Ishikawa (cell line): Measurements from ENCODE around the gene SEC24C.

Experiments
- CEBPB ChIP-seq: IDR thresholded peaks from 2 replicates; pipeline ENCODE4 v1.6.1; 2012
- EGR1 ChIP-seq: IDR thresholded peaks from 2 replicates; pipeline ENCODE4 v1.6.1; 2012
- EP300 ChIP-seq: IDR thresholded peaks from 2 replicates; pipeline ENCODE4 v1.6.1; 2012; ENCODE audit warnings: borderline replicate concordance
- RAD21 ChIP-seq: IDR thresholded peaks from 2 replicates; pipeline ENCODE4 v1.6.1; 2012; ENCODE audit warnings: low read depth
- TCF12 ChIP-seq: IDR thresholded peaks from 2 replicates; pipeline ENCODE4 v1.6.1; 2012; ENCODE audit warnings: low read depth
- YY1 ChIP-seq: IDR thresholded peaks from 2 replicates; pipeline ENCODE4 v1.6.1; 2012; ENCODE audit warnings: low read depth
- TF ChIP-seq, protein P1 (sequence below): IDR thresholded peaks from 2 replicates; pipeline ENCODE4 v1.6.1; 2012
- TF ChIP-seq, protein P2 (sequence below): IDR thresholded peaks from 2 replicates; pipeline ENCODE4 v1.6.1; 2012
- TF ChIP-seq, protein P3 (sequence below): IDR thresholded peaks from 2 replicates; pipeline ENCODE4 v1.6.1; 2012; ENCODE audit warnings: low read depth, mild to moderate bottlenecking

DNA sequence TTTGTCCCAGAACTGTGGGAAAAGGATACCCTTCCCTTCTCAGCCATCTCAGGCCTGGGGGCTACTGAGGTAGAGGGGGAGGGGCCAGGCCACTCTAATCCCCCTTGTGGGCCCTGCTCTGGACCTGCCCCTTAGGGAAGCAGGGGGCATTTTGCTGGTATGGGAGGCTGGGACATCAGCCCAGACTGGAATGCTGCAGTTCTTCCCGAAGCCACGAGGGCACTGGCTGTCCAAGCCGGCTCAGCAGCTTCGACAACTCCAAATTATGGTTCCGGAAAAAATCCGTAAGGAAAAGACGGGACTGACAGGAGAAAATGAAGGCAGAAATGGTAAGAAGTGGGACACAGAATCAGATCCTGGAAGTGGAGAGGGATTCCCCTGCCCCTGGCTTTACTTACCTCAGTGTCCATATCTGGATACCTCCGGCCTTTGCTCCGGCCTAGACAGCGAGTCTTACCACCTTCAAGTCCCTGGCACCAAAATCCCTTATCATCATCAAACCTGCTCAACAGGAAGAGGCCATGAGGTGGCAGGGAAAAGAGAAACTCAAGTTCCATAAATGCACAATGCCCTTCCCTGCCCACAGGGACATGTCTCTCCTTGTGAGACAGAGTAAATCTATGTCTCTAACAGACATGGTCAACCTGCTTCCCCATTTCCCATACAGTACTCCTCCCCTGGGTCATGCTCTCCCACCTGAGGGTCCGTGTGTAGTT lies 58.3 kb downstream of the SEC24C start:
- TF ChIP-seq EP300 (no peak), RAD21 (no peak), TCF12 (no peak), YY1 (no peak), CEBPB (no peak), EGR1 (no peak)
- TF ChIP-seq, protein P1, sequence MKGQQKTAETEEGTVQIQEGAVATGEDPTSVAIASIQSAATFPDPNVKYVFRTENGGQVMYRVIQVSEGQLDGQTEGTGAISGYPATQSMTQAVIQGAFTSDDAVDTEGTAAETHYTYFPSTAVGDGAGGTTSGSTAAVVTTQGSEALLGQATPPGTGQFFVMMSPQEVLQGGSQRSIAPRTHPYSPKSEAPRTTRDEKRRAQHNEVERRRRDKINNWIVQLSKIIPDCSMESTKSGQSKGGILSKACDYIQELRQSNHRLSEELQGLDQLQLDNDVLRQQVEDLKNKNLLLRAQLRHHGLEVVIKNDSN: no peak
- TF ChIP-seq, protein P2, sequence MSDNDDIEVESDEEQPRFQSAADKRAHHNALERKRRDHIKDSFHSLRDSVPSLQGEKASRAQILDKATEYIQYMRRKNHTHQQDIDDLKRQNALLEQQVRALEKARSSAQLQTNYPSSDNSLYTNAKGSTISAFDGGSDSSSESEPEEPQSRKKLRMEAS: no peak
- TF ChIP-seq, protein P3, sequence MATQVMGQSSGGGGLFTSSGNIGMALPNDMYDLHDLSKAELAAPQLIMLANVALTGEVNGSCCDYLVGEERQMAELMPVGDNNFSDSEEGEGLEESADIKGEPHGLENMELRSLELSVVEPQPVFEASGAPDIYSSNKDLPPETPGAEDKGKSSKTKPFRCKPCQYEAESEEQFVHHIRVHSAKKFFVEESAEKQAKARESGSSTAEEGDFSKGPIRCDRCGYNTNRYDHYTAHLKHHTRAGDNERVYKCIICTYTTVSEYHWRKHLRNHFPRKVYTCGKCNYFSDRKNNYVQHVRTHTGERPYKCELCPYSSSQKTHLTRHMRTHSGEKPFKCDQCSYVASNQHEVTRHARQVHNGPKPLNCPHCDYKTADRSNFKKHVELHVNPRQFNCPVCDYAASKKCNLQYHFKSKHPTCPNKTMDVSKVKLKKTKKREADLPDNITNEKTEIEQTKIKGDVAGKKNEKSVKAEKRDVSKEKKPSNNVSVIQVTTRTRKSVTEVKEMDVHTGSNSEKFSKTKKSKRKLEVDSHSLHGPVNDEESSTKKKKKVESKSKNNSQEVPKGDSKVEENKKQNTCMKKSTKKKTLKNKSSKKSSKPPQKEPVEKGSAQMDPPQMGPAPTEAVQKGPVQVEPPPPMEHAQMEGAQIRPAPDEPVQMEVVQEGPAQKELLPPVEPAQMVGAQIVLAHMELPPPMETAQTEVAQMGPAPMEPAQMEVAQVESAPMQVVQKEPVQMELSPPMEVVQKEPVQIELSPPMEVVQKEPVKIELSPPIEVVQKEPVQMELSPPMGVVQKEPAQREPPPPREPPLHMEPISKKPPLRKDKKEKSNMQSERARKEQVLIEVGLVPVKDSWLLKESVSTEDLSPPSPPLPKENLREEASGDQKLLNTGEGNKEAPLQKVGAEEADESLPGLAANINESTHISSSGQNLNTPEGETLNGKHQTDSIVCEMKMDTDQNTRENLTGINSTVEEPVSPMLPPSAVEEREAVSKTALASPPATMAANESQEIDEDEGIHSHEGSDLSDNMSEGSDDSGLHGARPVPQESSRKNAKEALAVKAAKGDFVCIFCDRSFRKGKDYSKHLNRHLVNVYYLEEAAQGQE: no peak
